ENCODE results near the gene IL1RAPL2. TPM values are rescaled to one million over a fixed set of nuclear protein-coding genes. Genes with fewer than 3 reads are reported as not detected.
"Not testable (repeated sequence)": the region's sequence is repeated elsewhere in the genome, so short reads cannot be mapped to it uniquely, and the experiment has no call there.

The IL1RAPL2 gene
- total RNA-seq, 2 donors from 2014 or later: not detected

- DNase-seq (no peak), ATAC-seq (replicated peaks in 1 of 2) (no peak)
- Mint-ChIP-seq H3K4me1 (ENCODE audit: low read depth) (no peaks in the 10 kb centered on the region), H3K4me3 (no peak overlapping the region), H3K27ac (no peak overlapping the region), H3K9me3 (no peaks in the 10 kb centered on the region), H3K27me3 (ENCODE audit: low read depth) (no peaks in the 10 kb centered on the region), H3K36me3 (ENCODE audit: insufficient read depth in 2 of 2) (no peaks in the 10 kb centered on the region)
Measured at GRCh38 chrX:105662248-105662647, 1096.2 kb downstream of the IL1RAPL2 start.

- ATAC-seq (replicated peaks in 1 of 2) (no peak), DNase-seq (no peak)
- no peak overlapping the region for H3K27ac Mint-ChIP-seq
- no peaks in the 10 kb centered on the region for H3K4me1 Mint-ChIP-seq (ENCODE audit: low read depth)
- H3K27me3 Mint-ChIP-seq (ENCODE audit: low read depth): peaks cover 6% of the 10 kb centered on the region
- no peaks in the 10 kb centered on the region for H3K9me3 Mint-ChIP-seq
- no peaks in the 10 kb centered on the region for H3K36me3 Mint-ChIP-seq (ENCODE audit: insufficient read depth in 2 of 2)
- H3K4me3 Mint-ChIP-seq: no peak overlapping the region
Measured at GRCh38 chrX:105664243-105664642, 1098.2 kb downstream of the IL1RAPL2 start.

GRCh38 chrX:105684288-105684687, 1118.3 kb downstream of the IL1RAPL2 start:
- H3K4me3 Mint-ChIP-seq; H3K4me1 Mint-ChIP-seq (ENCODE audit: low read depth); DNase-seq; H3K36me3 Mint-ChIP-seq (ENCODE audit: insufficient read depth in 2 of 2); H3K9me3 Mint-ChIP-seq; ATAC-seq (replicated peaks in 1 of 2); H3K27ac Mint-ChIP-seq: not testable (repeated sequence)
- H3K27me3 Mint-ChIP-seq (ENCODE audit: low read depth): peaks cover 14% of the 10 kb centered on the region

GRCh38 chrX:105694839-105695238, 1128.8 kb downstream of the IL1RAPL2 start:
- no peaks in the 10 kb centered on the region for H3K36me3 Mint-ChIP-seq (ENCODE audit: insufficient read depth in 2 of 2)
- H3K27me3 Mint-ChIP-seq (ENCODE audit: low read depth): no peaks in the 10 kb centered on the region
- H3K27ac Mint-ChIP-seq: no peak overlapping the region
- DNase-seq (no peak), ATAC-seq (replicated peaks in 1 of 2) (no peak)
- peaks cover 2 to 3% of the 10 kb centered on the region in 2 donors for H3K9me3 Mint-ChIP-seq
- no peak overlapping the region for H3K4me3 Mint-ChIP-seq
- H3K4me1 Mint-ChIP-seq (ENCODE audit: low read depth): no peaks in the 10 kb centered on the region

GRCh38 chrX:105695451-105695850, 1129.5 kb downstream of the IL1RAPL2 start:
- no peaks in the 10 kb centered on the region for H3K27me3 Mint-ChIP-seq (ENCODE audit: low read depth)
- H3K27ac Mint-ChIP-seq: no peak overlapping the region
- no peaks in the 10 kb centered on the region for H3K36me3 Mint-ChIP-seq (ENCODE audit: insufficient read depth in 2 of 2)
- ATAC-seq (replicated peaks in 1 of 2) (no peak), DNase-seq (no peak)
- no peak overlapping the region for H3K4me3 Mint-ChIP-seq
- H3K4me1 Mint-ChIP-seq (ENCODE audit: low read depth): no peaks in the 10 kb centered on the region
- peaks cover 2 to 3% of the 10 kb centered on the region in 2 donors for H3K9me3 Mint-ChIP-seq

GRCh38 chrX:105696870-105697269, 1130.9 kb downstream of the IL1RAPL2 start:
- Mint-ChIP-seq H3K36me3 (ENCODE audit: insufficient read depth in 2 of 2) (no peaks in the 10 kb centered on the region), H3K27ac (no peak overlapping the region), H3K4me1 (ENCODE audit: low read depth) (no peaks in the 10 kb centered on the region), H3K9me3 (peaks cover 2 to 3% of the 10 kb centered on the region in 2 donors), H3K27me3 (ENCODE audit: low read depth) (peaks cover 4% of the 10 kb centered on the region), H3K4me3 (no peak overlapping the region)
- ATAC-seq (replicated peaks in 1 of 2) (no peak), DNase-seq (no peak)

- Mint-ChIP-seq H3K4me1 (ENCODE audit: low read depth) (no peaks in the 10 kb centered on the region), H3K4me3 (no peak overlapping the region), H3K27me3 (ENCODE audit: low read depth) (peaks cover 9% of the 10 kb centered on the region), H3K27ac (no peak overlapping the region), H3K9me3 (peaks cover 2 to 3% of the 10 kb centered on the region in 2 donors), H3K36me3 (ENCODE audit: insufficient read depth in 2 of 2) (no peaks in the 10 kb centered on the region)
- no peak for ATAC-seq (replicated peaks in 1 of 2)
- no peak for DNase-seq
Measured at GRCh38 chrX:105697984-105698781, 1132.2 kb downstream of the IL1RAPL2 start.

- no peak for DNase-seq
- H3K36me3 Mint-ChIP-seq (ENCODE audit: insufficient read depth in 2 of 2): no peaks in the 10 kb centered on the region
- no peaks in the 10 kb centered on the region for H3K4me1 Mint-ChIP-seq (ENCODE audit: low read depth)
- peaks cover 13% of the 10 kb centered on the region for H3K27me3 Mint-ChIP-seq (ENCODE audit: low read depth)
- H3K27ac Mint-ChIP-seq: no peak overlapping the region
- ATAC-seq (replicated peaks in 1 of 2): no peak
- peaks cover 0 to 2% of the 10 kb centered on the region in 2 donors for H3K9me3 Mint-ChIP-seq
- no peak overlapping the region for H3K4me3 Mint-ChIP-seq
Measured at GRCh38 chrX:105700331-105700730, 1134.3 kb downstream of the IL1RAPL2 start.

- no peak for ATAC-seq (replicated peaks in 1 of 2)
- no peak overlapping the region for H3K4me3 Mint-ChIP-seq
- DNase-seq: no peak
- no peaks in the 10 kb centered on the region for H3K4me1 Mint-ChIP-seq (ENCODE audit: low read depth)
- H3K9me3 Mint-ChIP-seq: no peaks in the 10 kb centered on the region
- H3K36me3 Mint-ChIP-seq (ENCODE audit: insufficient read depth in 2 of 2): no peaks in the 10 kb centered on the region
- H3K27me3 Mint-ChIP-seq (ENCODE audit: low read depth): peaks cover 13% of the 10 kb centered on the region
- no peak overlapping the region for H3K27ac Mint-ChIP-seq
Measured at GRCh38 chrX:105701310-105702052, 1135.5 kb downstream of the IL1RAPL2 start.

GRCh38 chrX:105703876-105704275, 1137.9 kb downstream of the IL1RAPL2 start:
- no peak overlapping the region for H3K27ac Mint-ChIP-seq
- no peaks in the 10 kb centered on the region for H3K4me1 Mint-ChIP-seq (ENCODE audit: low read depth)
- ATAC-seq (replicated peaks in 1 of 2) (no peak), DNase-seq (no peak)
- no peaks in the 10 kb centered on the region for H3K36me3 Mint-ChIP-seq (ENCODE audit: insufficient read depth in 2 of 2)
- H3K9me3 Mint-ChIP-seq: no peaks in the 10 kb centered on the region
- peaks cover 13% of the 10 kb centered on the region for H3K27me3 Mint-ChIP-seq (ENCODE audit: low read depth)
- H3K4me3 Mint-ChIP-seq: no peak overlapping the region

GRCh38 chrX:105706041-105706440, 1140.0 kb downstream of the IL1RAPL2 start:
- ATAC-seq (replicated peaks in 1 of 2): no peak
- Mint-ChIP-seq H3K36me3 (ENCODE audit: insufficient read depth in 2 of 2) (no peaks in the 10 kb centered on the region), H3K4me1 (ENCODE audit: low read depth) (no peaks in the 10 kb centered on the region), H3K27ac (no peak overlapping the region), H3K27me3 (ENCODE audit: low read depth) (peaks cover 9% of the 10 kb centered on the region), H3K4me3 (no peak overlapping the region), H3K9me3 (peaks cover 0 to 5% of the 10 kb centered on the region in 2 donors)
- DNase-seq: no peak

- ATAC-seq (replicated peaks in 1 of 2) (no peak), DNase-seq (no peak)
- Mint-ChIP-seq H3K9me3 (peaks cover 0 to 5% of the 10 kb centered on the region in 2 donors), H3K27me3 (ENCODE audit: low read depth) (peaks cover 12% of the 10 kb centered on the region), H3K4me3 (no peak overlapping the region), H3K27ac (no peak overlapping the region), H3K36me3 (ENCODE audit: insufficient read depth in 2 of 2) (no peaks in the 10 kb centered on the region), H3K4me1 (ENCODE audit: low read depth) (no peaks in the 10 kb centered on the region)
Measured at GRCh38 chrX:105711805-105712204, 1145.8 kb downstream of the IL1RAPL2 start.

- DNase-seq (no peak), ATAC-seq (replicated peaks in 1 of 2) (no peak)
- no peaks in the 10 kb centered on the region for H3K36me3 Mint-ChIP-seq (ENCODE audit: insufficient read depth in 2 of 2)
- no peak overlapping the region for H3K27ac Mint-ChIP-seq
- H3K9me3 Mint-ChIP-seq: no peaks in the 10 kb centered on the region
- no peak overlapping the region for H3K4me3 Mint-ChIP-seq
- no peaks in the 10 kb centered on the region for H3K4me1 Mint-ChIP-seq (ENCODE audit: low read depth)
- peaks cover 12% of the 10 kb centered on the region for H3K27me3 Mint-ChIP-seq (ENCODE audit: low read depth)
Measured at GRCh38 chrX:105715746-105716145, 1149.7 kb downstream of the IL1RAPL2 start.

Data from activated T-cell treated with anti-CD3 and anti-CD28 coated beads, Interleukin-2, amount 50 U/mL, for 72 hours (primary cell).